SHP77 treated with DMSO at 0.1 percent for 48 hours (cell line): ENCODE data around the gene RNF157.

Source experiments
- DNase-seq: peaks from one replicate; lab custom pipeline; 2025; lab: John Stamatoyannopoulos, UW

RNF157 gene

DNA sequence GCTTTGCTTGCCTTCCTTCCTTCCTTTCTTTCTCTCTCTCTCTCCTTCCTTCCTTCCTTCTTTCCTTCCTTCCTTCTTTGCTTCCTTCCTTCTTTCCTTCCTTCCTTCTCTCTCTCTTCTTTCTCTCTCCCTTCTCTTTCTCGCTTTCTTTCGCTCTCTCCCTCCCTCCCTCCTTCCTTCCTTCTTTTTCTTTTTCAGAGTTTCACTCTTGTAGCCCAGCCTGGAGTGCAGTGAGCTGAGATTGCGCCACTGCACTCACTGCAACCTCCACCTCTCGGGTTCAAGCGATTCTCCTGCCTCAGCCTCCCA is 117.1 kb downstream of the RNF157 start:
- no peak for DNase-seq

DNA sequence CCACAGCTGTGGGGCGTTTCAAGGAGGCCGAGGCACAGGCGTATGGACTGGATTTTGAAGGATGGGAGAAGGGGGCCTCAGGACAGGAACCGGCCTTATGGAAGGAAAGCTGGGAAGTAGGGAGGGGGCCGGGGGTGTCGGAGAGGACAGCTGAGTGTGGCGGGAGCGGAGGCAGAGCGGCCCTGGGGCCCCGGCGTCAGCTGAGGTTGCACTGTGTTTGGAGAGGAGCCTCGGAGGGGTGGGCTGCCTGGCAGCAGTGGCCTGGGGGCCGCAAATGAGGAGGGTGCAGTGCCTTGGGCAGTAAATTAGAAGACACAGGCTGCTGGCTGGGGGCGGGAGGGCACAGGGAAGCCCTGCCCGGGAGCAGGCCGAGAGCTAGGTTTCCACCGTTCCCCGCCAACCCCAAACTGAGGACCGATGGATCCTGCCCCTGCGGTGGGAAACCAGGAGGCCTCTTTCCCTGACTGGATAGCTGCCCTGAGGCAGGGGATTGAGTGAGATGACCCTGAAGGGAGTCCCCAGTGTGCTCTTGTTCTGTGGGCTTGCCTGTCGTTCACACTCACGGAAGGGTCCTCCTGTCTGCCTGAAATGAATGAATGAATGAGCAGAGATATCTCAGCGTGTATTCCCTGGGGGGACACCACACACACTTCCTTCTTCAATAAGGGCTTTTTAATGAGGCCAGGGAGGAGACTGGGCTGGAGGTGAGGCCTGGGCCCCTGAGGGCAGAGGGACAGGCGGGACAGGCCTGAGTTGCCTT is 117.7 kb downstream of the RNF157 start:
- DNase-seq, result no peak

DNA sequence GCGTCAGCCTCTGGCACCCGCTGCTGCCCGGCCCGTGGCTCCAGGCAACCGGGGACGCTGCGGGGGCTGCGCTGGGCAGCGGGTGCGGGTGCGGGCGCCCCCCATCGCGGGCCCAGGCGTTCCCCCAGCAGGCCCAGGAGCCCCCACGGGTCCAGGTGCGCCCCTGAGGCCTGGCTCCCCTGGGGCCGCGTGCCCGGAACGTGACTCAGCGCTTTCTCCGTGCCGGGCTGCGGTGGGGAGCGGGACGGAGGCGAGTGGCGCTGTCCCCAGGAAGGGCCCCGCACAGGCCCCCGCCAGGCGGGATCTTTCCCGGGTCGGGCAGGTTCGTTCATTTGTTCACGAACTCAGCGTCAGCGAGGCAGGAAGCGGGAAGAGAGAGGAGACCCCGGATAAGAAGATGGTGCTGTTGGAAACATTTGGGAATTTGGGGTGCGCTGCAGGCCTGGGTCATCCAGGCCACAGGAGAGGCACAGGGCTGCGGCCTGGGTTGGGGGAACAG is 118.3 kb downstream of the RNF157 start:
- no peak for DNase-seq

DNA sequence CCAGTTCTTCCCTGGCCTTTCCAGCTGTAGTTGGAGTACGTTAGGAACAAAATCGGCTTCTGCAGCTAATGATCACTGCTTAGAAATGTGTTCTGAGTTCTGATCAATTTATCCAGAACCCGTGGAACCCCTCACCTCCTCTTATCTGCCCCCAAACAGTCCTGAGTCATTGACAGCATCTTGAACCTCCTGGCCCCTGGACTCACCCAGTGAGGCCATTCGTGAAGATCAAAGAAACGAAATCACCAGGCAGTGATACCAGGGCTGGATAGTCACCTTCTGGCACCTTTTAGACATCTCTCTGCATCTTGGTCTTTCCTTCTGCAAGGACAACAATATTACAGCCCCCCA is 119.7 kb downstream of the RNF157 start:
- no peak for DNase-seq

DNA sequence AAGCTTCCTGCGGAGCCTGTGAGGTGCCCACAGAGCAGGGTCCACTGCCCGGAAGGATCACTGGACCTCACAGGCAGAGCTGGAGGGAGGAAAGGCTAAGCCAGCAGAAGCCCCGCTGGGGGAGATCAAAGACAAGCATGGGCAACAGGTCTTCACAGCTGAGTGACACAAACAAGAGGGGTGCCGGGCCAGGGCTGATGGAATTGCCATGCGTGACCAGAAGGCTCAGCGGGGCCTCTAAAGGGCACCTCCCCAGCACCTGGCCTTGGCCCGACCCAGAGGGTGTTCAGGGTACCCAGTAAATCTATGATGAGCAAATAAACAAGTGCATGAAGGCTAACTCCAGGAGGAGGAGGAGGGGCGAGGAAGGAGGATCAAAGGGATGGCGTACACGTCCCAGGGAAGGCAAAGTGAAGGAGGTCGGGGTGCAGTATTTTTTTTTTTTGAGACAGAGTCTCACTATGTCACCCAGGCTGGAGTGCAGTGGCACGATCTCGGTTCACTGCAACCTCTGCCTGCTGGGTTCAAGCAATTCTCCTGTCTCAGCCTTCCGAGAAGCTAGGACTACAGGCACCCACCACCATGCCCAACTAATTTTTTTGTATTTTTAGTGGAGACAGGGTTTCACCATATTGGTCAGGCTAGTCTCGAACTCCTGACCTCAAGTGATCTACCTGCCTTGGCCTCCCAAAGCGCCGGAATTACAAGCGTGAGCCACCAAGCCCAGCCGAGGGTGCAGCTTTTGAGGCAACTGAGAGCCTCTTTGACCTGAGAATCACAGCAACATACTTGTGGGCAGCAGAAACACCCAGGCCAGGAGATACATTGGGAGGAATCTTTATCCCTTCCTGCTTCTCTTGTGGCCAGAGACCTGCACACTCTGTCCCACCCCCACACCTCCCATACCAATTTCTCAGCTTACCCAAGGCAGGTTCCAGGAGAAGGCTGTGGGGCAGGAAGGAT is 120.6 kb downstream of the RNF157 start:
- no peak for DNase-seq

DNA sequence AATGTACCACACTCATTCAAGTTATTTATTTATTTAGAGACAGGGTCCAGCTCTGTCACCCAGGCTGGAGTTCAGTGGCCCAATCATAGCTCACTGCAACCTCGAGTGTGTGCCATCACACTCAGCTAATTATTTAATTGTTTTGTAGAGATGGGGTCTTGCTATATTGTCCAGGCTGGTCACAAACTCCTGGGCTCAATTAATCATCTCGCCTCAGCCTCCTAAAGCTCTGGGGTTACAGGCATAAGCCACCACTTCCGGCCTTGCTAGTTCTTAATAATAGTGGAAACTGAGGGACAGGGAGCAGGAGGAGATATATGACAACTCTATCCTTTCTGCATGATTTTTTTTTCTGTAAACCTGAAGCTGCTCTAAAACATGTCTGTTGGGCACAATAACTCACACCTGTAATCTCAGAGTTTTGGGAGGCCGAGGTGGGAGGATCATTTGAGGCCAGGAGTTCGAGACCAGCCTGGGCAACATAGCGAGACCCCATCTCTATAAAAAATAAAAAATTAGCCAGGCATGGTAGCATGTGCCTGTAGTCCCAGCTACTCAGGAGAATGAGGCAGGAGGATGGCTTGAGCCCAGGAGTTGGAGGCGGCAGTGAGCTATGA is 125.0 kb downstream of the RNF157 start:
- no peak for DNase-seq

DNA sequence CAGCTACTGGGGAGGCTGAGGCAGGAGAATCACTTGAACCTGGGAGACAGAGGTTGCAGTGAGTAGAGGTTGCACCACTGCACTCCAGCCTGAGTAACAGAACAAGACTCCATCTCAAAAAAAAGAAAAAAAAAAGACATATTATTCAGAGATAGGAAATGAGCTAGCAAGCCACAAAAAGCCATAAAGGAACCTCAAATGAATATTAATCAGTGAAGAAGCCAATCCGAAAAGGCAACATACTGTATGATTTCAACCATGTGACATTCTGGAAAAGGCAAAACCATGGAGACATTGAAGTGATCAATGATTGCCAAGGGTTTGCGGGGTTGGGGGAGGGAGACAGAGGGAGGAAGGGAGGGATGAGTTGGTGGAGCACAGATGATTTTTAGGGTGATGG is 128.3 kb downstream of the RNF157 start:
- DNase-seq, result no peak

DNA sequence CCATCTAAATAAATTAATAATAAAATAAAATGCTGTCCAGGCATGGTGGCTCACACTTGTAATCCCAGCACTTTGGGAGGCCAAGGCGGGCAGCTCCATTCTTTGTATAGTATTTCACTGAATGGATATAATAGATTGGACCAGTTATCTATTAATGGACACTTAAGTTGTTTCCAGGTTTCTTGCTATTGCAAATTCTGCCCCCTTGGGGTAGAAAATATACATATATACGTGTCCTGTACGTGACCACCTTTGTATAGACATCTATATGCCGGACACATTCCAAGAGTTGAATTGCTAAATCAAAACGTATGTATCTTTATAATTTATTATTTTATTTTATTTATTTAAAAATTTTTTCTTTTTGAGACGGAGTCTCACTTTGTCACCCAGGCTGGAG is 132.8 kb downstream of the RNF157 start:
- no peak for DNase-seq

DNA sequence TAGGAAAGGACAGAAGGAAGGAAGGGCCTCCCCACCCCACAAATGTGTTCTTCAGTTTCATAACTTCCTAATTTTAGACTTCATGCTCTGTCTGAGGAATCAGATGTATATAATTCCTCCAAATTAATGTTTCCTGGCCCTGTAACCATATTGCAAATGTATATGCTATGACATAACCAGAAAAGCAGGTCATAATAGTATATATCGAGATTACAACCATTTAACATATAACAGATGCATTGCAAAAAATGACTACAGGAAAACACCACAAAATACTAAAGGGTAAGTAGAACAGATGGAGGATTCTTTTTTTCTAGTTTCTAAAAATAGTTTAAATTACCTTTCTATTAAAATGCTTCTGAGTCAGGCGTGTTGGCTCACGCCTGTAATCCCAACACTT is 133.6 kb downstream of the RNF157 start:
- DNase-seq, result no peak

DNA sequence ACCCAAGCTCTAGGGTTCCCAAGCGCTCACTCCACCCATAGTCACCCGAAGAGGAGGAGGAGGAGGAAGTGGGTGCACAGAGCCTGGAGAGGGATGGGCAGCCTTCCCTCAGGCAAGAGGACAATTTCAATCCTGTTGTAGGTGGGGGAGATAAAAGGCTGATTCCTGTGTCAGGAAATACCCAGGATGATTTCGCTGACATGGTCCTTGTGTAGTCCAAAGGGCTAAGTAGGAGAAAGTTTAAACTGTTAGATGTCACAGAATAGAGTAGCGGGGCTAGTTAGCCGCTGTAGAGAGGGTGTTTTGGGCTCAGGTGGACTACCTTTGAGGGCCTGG is 135.4 kb downstream of the RNF157 start:
- DNase-seq, result no peak

DNA sequence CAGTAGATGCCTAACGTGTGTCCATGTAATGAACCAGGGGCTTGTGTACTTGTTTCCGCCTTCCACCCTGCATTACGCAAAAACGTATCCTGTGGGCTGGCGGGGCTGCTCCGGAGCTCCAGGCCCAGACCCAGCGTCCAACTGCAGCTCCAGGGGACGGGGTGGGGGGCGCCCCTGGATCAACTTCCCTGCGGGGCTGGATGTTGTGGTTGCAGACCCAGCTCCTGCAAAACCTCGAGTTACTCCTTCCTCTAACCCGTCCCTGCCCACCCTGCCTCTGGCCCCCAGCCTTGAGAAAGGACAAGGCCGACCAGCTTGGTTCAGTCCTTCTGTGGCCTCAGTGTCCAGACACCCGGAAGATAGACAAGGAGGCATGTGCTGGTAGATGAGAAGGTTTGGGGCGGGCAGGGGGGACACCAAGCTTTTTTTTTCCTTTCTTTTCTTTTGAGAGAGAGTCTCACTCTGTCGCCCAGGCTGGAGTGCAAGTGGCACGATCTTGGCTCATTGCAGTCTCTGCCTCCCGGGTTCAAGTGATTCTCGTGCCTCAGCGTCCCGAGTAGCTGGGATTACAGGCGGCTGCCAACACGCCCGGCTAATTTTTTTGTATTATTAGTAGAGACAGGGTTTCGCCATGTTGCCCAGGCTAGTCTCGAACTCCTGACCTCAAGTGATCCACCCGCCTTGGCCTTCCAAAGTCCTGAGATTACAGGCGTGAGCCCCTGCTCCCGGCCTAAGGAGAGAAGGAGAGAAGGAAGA is 136.0 kb downstream of the RNF157 start:
- no peak for DNase-seq

DNA sequence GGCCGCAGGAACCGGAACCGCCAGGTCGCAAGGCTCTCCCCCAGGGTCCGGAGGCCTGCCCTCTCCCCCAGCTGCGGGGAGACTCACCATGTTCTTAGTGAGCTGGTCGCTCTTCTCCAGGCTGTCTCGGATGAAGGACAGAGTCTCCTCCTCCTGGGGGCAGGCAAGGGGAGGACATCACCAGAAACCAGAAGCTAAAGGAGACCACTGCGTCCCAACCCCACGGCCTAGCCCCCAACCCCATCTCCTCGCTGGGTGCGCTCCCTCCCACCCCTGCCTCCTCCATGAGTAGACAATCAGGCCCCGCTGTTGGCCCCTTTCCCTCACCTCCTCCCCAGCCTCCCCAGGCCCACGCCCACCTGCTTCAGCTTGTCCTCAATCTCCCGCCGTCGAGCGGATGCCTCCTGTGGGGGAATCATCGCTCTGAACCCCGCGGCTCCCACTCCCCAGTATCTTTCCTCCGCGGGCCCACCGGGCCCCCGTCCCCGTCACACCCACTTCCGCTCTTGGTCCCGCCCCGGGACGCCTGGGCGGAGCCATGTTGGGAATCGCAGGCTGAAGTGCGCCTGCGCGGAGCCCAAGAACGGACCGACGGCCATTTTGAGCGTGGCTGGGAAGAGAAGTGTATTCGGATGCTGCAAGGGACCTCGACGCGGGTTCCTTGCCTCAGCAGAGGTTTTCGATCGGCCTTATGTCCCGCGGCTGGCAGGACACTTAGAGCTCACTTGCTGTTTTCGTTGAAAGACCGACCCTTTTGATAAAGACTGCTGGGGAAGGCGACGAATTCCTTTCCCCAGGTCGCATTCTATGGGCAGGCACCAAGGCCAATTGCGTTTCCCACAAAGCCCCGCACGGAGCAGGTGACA is 136.8 kb downstream of the RNF157 start, which contains the start of gene EXOC7:
Gene EXOC7 (minus strand): TSS at position 514 of the 866 bp plus-strand sequence. CDS start 95 bp downstream, at position 419.
- DNase-seq, result peak; percentile 92

DNA sequence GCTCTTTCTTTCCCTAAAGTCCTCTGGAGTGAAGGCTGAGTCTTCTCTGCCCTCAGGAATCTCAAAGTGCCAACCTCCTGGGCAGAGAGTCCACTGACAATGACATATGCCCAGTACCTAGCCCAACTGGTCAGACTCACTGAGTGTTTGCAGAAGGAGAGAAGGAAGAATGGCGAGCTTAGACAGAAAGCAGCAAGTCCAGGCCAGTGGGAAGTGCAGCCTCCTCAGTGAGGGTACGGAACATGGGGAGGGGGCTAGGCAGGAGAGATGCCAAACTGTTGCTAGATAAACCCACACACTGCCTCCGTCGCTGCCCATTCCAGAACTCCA is 137.4 kb downstream of the RNF157 start:
- no peak for DNase-seq

DNA sequence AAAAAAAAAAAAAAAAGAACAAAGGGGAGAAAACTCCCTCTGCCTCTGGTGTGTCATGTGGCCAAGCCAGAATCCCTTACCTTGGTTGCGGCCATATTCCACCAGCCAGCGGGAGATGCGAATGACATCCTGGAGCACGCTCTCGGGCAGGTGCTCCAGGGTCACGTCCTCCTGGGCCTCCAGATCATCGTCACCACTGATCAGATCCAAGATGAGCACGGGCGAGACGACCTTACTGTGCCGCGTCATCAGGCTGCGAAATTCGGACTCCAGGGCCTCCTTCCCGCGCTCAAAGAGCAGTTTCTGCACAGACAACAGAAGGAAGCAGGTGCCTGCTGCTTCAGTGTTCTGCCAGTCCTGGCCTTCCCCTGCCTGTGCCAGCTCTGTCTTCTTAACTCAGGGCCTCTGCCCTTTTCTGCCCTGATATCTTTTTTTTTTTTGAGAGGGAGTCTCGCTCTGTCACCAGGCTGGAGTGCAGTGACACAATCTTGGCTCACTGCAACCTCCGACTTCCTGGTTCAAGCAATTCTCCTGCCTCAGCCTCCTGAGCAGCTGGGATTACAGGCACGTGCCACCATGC is 142.5 kb downstream of the RNF157 start:
- DNase-seq, result no peak

DNA sequence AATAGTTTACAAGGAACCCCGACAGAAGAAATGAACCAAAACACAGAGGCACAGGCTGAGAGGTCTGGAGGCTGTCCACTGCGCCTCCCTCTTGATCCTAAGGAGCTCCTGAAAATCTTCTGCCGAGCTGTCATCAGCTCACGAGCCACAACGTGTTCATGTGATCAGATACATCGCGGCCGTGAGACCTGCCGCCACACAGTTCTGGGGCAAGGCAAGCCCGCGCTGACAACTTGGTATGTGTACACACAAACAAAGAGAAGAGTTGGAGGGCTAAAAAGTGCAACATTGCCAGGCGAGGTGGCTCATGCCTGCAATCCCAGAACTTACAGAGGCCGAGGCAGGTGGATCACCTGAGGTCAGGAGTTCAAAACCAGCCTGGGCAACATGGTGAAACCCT is 144.3 kb downstream of the RNF157 start:
- no peak for DNase-seq

DNA sequence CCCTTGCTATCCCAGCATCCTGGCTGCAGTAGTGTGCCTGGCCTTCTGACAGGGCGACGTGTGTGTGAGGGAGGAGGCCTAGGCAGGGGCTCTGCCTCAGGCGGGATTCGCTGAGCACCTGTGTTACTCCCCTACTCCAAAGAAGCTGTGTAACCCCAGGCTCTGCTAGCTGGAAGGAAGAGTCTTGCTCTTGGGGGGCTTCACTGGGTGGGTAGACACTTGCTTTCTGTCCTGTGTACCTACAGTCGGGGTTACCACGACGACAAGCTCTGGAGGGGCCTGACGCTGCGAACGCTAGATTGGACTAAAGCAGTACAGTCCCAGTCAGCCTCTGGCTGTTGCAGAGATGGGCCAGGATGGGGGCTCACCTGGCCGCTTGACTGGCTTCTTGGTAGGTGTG is 146.2 kb downstream of the RNF157 start:
- no peak for DNase-seq

DNA sequence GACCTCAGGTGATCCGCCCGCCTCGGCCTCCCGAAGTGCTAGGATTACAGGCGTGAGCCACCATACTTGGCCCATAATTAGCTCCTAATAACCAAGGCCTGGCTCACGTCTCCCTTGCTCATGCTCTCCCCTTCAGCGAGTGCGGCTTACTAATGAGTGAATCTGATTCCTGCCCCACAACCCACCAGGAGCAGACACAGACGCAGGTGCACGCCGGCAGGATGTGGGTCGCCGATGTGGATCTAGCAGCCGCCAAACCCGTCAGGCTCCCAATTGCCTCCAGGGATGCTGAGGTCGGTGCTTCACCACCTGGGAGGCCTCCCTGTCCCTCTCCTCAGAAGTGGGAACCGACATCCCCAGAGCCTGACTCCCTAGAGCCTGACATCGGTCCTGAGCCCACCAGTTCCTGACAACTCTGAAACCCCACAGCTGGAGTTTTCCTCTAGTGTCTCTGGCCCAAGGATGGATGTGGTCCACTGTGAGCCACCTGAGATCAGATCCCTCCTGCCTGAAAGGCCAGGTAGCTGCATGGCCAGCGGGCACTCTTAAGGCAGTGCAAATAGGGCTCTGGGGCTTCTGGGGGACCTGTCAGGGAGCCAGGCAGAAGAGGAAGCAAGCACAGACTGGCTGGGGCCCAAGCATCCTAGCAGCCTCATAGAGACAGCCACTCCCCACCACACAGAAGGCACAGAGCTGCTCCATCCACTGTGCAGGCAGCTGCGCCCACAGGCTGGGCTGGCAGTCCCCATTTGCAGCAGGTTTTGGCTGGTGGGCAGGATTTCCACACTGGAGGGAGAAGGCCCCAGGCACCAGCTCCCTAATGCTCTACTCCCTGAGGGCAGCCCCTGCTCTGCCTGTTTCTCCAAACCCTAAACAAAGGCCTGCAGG is 147.5 kb downstream of the RNF157 start:
- no peak for DNase-seq
